Sigmoid colon (tissue), 7 donors: ENCODE data around the gene GALNT18. TPM values are rescaled to one million over a fixed set of nuclear protein-coding genes. Genes with fewer than 3 reads are reported as not detected.
A peak's percentile ranks its signal among the peaks of the same experiment; 100 is the strongest.

Experiments used
- DNase-seq: peaks from one replicate; pipeline ENCODE4 v3.0.0-alpha.2; 2019
- H3K27ac ChIP-seq, 4 donors: fragments of 200-600 bp; sonication (generic); one replicate each; pipeline ENCODE4 v1.5.1; 2016 to 2019; ENCODE audit warnings: mild to moderate bottlenecking in 1 of 4
- H3K27me3 ChIP-seq, 3 donors: fragments of 200-600 bp; sonication (generic); one replicate each; pipeline ENCODE4 v1.5.1; 2019; ENCODE audit warnings: mild to moderate bottlenecking in 1 of 3
- H3K36me3 ChIP-seq, 4 donors: fragments of 200-600 bp; sonication (generic); one replicate each; pipeline ENCODE4 v1.5.1; 2016 to 2019
- H3K4me1 ChIP-seq, 4 donors: fragments of 200-600 bp; sonication (generic); one replicate each; pipeline ENCODE4 v1.5.1; 2017 to 2019
- H3K4me3 ChIP-seq, 4 donors: fragments of 200-600 bp; sonication (generic); one replicate each; pipeline ENCODE4 v1.5.1; 2017 to 2019; ENCODE audit warnings: mild to moderate bottlenecking in 2 of 4, moderate library complexity in 1 of 4
- H3K9me3 ChIP-seq, 4 donors: fragments of 200-600 bp in 3 of 4; sonication (generic) in 3 of 4; one replicate each; pipeline versions ENCODE4 v1.5.1 to v1.6.1; 2013 to 2019
- EP300 ChIP-seq, 4 donors: sonication (generic); formaldehyde crosslinking; IDR thresholded peaks; one replicate each; pipeline ENCODE4 v1.6.1; 2017; ENCODE audit warnings: antibody characterized with exemption in 4 of 4
- POLR2A ChIP-seq, 2 donors: fragments of 450-650 bp; IDR thresholded peaks; one replicate each; pipeline ENCODE4 v1.6.1; 2016; ENCODE audit warnings: antibody characterized with exemption in 2 of 2, mild to moderate bottlenecking in 2 of 2, moderate library complexity in 2 of 2
- POLR2AphosphoS5 ChIP-seq, 4 donors: sonication (generic); formaldehyde crosslinking; IDR thresholded peaks; one replicate each; pipeline ENCODE4 v1.6.1; 2017; ENCODE audit warnings: antibody characterized with exemption in 4 of 4
- WGBS, 2 donors: extraction: QIAGEN DNeasy Blood & Tissue Kit; methylation state at CpG; one replicate each; pipeline ENCODE4 v1.1.7; 2013; 5-methylcytosine and 5-hydroxymethylcytosine counted together
- intact Hi-C: fragments of 100-400 bp; cut with DNase I; formaldehyde crosslinking; loops from one replicate; pipeline ENCODE4 v1.15.1; 2023
- polyA plus RNA-seq, 3 donors: library from polyadenylated mRNA; stranded (reverse); fragments of 200-250 nt; gene quantifications; one replicate each; pipeline ENCODE4 v1.2.3, GENCODE V29; 2013
- total RNA-seq, 4 donors: library from RNA; depleted of rRNA; stranded (reverse); fragments of >200 nt; gene quantifications; one replicate each; pipeline ENCODE4 v1.1.0, GENCODE V29; 2016
- TF ChIP-seq, protein P1 (sequence below), 4 experiments: fragments of 450-650 bp in 3 of 4; fragments of 200-600 bp in 1 of 4; IDR thresholded peaks; one replicate each; pipeline ENCODE4 v1.5.1; 2016 to 2019; ENCODE audit warnings: antibody characterized with exemption in 4 of 4, mild to moderate bottlenecking in 3 of 4, moderate library complexity in 2 of 4
- donor health status: healthy with polysubstance abuse.
- donor health status: Bipolar disorder and iron deficiency.
- donor health status: healthy.

Gene GALNT18
- total and polyA plus RNA-seq, 7 donors, result 0.92 to 48.6 (median 34.9) TPM

DNA sequence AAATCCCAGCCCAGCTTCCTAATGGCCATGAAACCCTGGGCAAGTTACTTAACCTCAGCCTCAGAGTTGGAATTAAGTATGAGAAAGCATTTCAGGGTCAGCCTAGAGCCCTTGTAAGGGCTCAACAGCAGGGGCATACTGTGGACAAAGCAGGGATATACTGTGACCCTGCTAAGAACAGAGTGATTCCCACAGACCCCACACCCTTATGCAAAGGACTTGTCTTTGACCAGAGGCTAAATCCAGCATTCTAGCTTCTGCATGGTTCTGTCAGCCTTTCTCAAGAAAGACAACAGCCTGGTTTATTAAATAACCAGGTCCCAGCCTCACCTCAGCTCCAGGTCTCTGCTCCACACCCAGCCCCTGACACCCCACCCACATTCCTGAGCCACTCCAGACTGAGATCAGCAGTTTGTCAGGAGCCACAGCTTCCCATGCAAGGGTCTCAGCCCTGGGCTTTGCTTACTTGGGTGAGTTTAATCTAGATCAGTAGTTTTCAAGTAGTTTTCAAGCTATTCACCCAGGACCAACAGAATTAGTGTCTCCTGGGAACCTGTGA lies 69.2 kb downstream of the GALNT18 start:
- H3K27ac ChIP-seq, result no peak overlapping the region
- intact Hi-C loops, result no loop called here
- H3K9me3 ChIP-seq, result no peaks in the 10 kb centered on the region
- TF ChIP-seq, protein P1, sequence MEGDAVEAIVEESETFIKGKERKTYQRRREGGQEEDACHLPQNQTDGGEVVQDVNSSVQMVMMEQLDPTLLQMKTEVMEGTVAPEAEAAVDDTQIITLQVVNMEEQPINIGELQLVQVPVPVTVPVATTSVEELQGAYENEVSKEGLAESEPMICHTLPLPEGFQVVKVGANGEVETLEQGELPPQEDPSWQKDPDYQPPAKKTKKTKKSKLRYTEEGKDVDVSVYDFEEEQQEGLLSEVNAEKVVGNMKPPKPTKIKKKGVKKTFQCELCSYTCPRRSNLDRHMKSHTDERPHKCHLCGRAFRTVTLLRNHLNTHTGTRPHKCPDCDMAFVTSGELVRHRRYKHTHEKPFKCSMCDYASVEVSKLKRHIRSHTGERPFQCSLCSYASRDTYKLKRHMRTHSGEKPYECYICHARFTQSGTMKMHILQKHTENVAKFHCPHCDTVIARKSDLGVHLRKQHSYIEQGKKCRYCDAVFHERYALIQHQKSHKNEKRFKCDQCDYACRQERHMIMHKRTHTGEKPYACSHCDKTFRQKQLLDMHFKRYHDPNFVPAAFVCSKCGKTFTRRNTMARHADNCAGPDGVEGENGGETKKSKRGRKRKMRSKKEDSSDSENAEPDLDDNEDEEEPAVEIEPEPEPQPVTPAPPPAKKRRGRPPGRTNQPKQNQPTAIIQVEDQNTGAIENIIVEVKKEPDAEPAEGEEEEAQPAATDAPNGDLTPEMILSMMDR (IDR thresholded peaks at IDR 0.05), result no peak
- TF ChIP-seq POLR2A (IDR thresholded peaks at IDR 0.05), result no peak
- TF ChIP-seq POLR2AphosphoS5 (IDR thresholded peaks at IDR 0.05), result no peak
- TF ChIP-seq EP300 (IDR thresholded peaks at IDR 0.05), result no peak
- no peaks in the 10 kb centered on the region for H3K36me3 ChIP-seq
- H3K4me3 ChIP-seq, result no peak overlapping the region
- H3K27me3 ChIP-seq, result no peaks in the 10 kb centered on the region
- no peak for DNase-seq
- H3K4me1 ChIP-seq, result peaks cover 0 to 36% (median 27%) of the 10 kb centered on the region in 4 donors

DNA sequence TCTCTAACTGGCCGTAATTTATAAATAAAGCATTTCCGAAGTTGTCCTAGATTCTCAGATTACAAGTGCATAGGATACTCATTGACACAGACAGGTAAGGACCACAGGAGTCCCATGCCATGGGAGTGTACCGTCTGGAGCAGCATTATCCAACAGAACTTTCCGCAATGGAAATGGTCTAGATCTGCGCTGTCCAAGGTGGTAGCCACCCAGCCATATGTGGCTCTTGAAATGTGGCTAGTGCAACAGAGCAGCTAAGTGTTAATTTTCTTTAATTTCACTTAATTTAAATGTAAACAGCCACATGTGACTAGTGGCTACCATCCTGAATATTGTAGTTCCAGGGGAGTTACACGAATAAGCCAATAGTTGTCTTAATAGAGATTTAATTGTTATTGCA lies 71.3 kb downstream of the GALNT18 start:
- H3K9me3 ChIP-seq, result no peaks in the 10 kb centered on the region
- H3K27me3 ChIP-seq, result no peaks in the 10 kb centered on the region
- peaks cover 0 to 39% (median 25%) of the 10 kb centered on the region in 4 donors for H3K4me1 ChIP-seq
- H3K36me3 ChIP-seq, result no peaks in the 10 kb centered on the region
- intact Hi-C loops, result no loop called here
- no peak for DNase-seq
- 94% methylated on average over 6 of the region's 6 CpGs for WGBS, 2 donors
- no peak overlapping the region for H3K27ac ChIP-seq
- no peak for TF ChIP-seq POLR2AphosphoS5 (IDR thresholded peaks at IDR 0.05)
- H3K4me3 ChIP-seq, result no peak overlapping the region

DNA sequence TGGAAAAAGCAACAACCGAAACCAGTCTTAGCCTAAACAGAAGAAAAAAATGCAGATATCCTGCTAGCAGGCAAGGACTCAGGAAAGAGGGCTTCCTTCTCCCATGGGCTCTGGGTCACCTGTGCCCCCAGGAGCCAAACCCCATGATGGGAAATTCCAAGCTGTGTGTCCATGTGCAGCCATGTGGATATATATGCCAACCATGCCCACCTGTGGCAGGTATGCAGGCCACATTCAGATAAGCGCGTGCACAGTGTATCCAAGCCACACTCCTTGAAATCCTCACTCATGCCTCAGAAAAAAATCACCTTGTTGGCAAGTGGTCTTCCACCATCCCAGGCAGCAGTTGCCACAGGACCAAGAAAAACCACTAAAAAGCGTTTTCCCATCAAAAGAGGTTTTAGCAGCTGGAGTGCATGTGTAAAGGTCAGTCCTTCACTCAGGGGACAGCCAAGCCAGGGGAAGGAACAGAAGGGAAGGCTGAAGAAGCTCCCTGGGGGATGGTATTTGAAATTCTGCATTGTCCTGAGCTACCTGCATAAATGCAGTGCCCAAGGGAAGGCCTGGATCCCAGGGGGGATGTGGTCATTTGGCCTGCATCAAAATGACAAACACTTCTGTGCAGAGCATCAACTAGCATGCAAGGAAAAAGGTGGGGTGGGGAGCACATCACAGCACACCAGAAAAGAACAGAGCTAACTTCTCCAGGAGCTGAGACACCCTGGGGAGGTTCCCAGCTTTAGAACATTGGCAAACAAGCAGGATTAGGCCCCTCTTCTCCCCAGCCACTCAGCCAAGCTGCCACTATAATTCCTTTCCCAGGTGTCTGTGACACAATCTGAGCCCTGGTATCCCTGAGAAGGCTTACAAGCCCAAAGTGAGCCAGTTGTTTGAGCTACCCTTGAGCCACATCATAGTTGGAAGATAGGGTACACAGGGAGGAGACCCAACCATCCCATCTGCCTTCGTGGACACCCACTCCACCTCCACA lies 76.2 kb downstream of the GALNT18 start:
- H3K9me3 ChIP-seq, result no peaks in the 10 kb centered on the region
- H3K36me3 ChIP-seq, result no peaks in the 10 kb centered on the region
- H3K4me3 ChIP-seq, result no peak overlapping the region
- DNase-seq, result no peak
- H3K27me3 ChIP-seq, result no peaks in the 10 kb centered on the region
- peaks cover 0 to 49% (median 26%) of the 10 kb centered on the region in 4 donors for H3K4me1 ChIP-seq
- 91 to 92% methylated on average over 5 of the region's 5 CpGs for WGBS, 2 donors
- intact Hi-C loops, result no loop called here
- TF ChIP-seq, protein P1 (IDR thresholded peaks at IDR 0.05), result no peak
- TF ChIP-seq POLR2A (IDR thresholded peaks at IDR 0.05) (no peak), EP300 (IDR thresholded peaks at IDR 0.05) (no peak), POLR2AphosphoS5 (IDR thresholded peaks at IDR 0.05) (no peak)
- H3K27ac ChIP-seq, result no peak overlapping the region

- H3K27ac ChIP-seq, result peak overlapping the region in 1 of 4 donors; percentile 7
- 91 to 93% methylated on average over 7 of the region's 7 CpGs for WGBS, 2 donors
- intact Hi-C loops, result no loop called here
Observed at GRCh38 chr11:11543656-11544055, 78.1 kb downstream of the GALNT18 start.

DNA sequence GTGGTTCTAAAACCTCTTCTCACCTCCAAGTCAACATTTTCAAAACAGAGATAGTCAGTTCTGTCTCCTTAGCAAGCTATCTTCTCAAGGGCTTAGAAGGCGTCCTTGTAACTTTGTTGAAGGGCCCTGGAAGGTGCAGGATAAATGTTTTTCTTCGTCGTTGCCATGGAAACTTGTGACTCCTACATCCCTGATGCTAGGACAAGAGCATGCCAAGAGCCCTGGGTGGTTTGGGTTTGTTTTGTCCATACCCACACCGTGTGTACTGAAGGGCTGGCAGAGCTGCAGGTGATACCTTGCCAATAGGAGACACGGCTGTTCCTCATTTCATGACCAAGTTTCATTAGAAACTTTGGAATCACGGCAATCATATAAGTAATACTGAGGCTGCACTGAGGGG lies 81.6 kb downstream of the GALNT18 start:
- H3K9me3 ChIP-seq, result no peaks in the 10 kb centered on the region
- TF ChIP-seq EP300 (IDR thresholded peaks at IDR 0.05), result no peak
- no peak for TF ChIP-seq POLR2A (IDR thresholded peaks at IDR 0.05)
- no peak for TF ChIP-seq POLR2AphosphoS5 (IDR thresholded peaks at IDR 0.05)
- TF ChIP-seq, protein P1 (IDR thresholded peaks at IDR 0.05), result no peak
- H3K36me3 ChIP-seq, result no peaks in the 10 kb centered on the region
- DNase-seq, result no peak
- no peaks in the 10 kb centered on the region for H3K27me3 ChIP-seq
- no peak overlapping the region for H3K4me3 ChIP-seq
- intact Hi-C loops, result no loop called here
- no peak overlapping the region for H3K27ac ChIP-seq
- 91% methylated on average over 6 of the region's 6 CpGs for WGBS, 2 donors
- H3K4me1 ChIP-seq, result peaks cover 0 to 76% (median 55%) of the 10 kb centered on the region in 4 donors

More at GRCh38 chr11:11543656-11544055, 78.1 kb downstream of the GALNT18 start:
- Histone ChIP-seq H3K36me3 (no peaks in the 10 kb centered on the region), H3K27me3 (no peaks in the 10 kb centered on the region), H3K4me3 (no peak overlapping the region), H3K4me1 (peaks cover 0 to 55% (median 28%) of the 10 kb centered on the region in 4 donors), H3K9me3 (no peaks in the 10 kb centered on the region)
- TF ChIP-seq EP300 (IDR thresholded peaks at IDR 0.05) (no peak), POLR2AphosphoS5 (IDR thresholded peaks at IDR 0.05) (no peak), POLR2A (IDR thresholded peaks at IDR 0.05) (no peak)
- TF ChIP-seq, protein P1 (IDR thresholded peaks at IDR 0.05), result no peak
- DNase-seq, result no peak
